ENCODE results near the gene RPS5. TPM values are rescaled to one million over a fixed set of nuclear protein-coding genes. Genes with fewer than 3 reads are reported as not detected.

Gene RPS5
- total RNA-seq, 1 experiment from 2014 or later: 1,982 TPM

- peaks cover 0 to 9% of the 10 kb centered on the region in 2 experiments; a peak in 2 of 4 replicates for H3K4me1 ChIP-seq (ENCODE audit: control insufficient read depth in 1 of 2, insufficient read depth in 2 of 2, low read length in 2 of 2)
- no TSS peak for BruUV-seq (replicated peaks)
- H3K27me3 ChIP-seq (ENCODE audit: insufficient read depth, low read length): no peaks in the 10 kb centered on the region
- H3K27ac ChIP-seq (ENCODE audit: low read depth, low read length): no peak overlapping the region
- DNase-seq (ENCODE audit: low read depth, low spot score) (no peak), ATAC-seq (no peak)
- intact Hi-C loops (cut with micrococcal nuclease): no loop called here
- no peaks in the 10 kb centered on the region for H3K79me2 ChIP-seq (ENCODE audit: insufficient read depth, low read length)
- ChIA-PET POLR2A (no interaction called here), RAD21 (ENCODE audit: low non-redundant PET in 1 of 2, low total read pairs in 2 of 2, uncharacterized antibody in 2 of 2, unreplicated experiment in 2 of 2) (no interaction called here), CTCF (no interaction called here)
- H3K4me3 ChIP-seq (replicated peaks in 1 of 2; ENCODE audit: low read depth in 1 of 2, low read length in 2 of 2): no peak overlapping the region
- H2AFZ ChIP-seq (ENCODE audit: low read depth, low read length, poor library complexity, severe bottlenecking): no peak overlapping the region
- no peaks in the 10 kb centered on the region for H4K20me1 ChIP-seq (ENCODE audit: insufficient read depth)
- TF ChIP-seq SP1 (IDR thresholded peaks at IDR 0.05; ENCODE audit: low read depth) (no peak), YY1 (IDR thresholded peaks at IDR 0.05; ENCODE audit: extremely low read depth, insufficient replicate concordance, low read depth, low read length) (no peak), ZFX (IDR thresholded peaks at IDR 0.05) (no peak), TCF7L2 (IDR thresholded peaks at IDR 0.05; ENCODE audit: borderline replicate concordance, extremely low read depth, insufficient read depth, insufficient read length) (no peak), FOSL1 (IDR thresholded peaks at IDR 0.05; ENCODE audit: low read depth) (no peak), ELF1 (IDR thresholded peaks at IDR 0.05; ENCODE audit: borderline replicate concordance, low read depth) (no peak), ATF3 (IDR thresholded peaks at IDR 0.05) (no peak), CBX3 (IDR thresholded peaks at IDR 0.05; ENCODE audit: low read depth) (no peak), MAX (IDR thresholded peaks at IDR 0.05) (no peak), POLR2A (IDR thresholded peaks at IDR 0.05; ENCODE audit: borderline replicate concordance, extremely low read depth, insufficient read depth, insufficient read length) (no peak), CTCF (IDR thresholded peaks at IDR 0.05 in 2 of 3, conservative IDR thresholded peaks at IDR 0.05 in 1 of 3; ENCODE audit: borderline replicate concordance in 1 of 3, insufficient read depth in 1 of 3, low read depth in 2 of 3, low read length in 2 of 3) (no peak), SRF (IDR thresholded peaks at IDR 0.05; ENCODE audit: low read depth) (no peak), JUND (IDR thresholded peaks at IDR 0.05) (no peak), REST (IDR thresholded peaks at IDR 0.05; ENCODE audit: low read depth) (no peak), EZH2 (IDR thresholded peaks at IDR 0.05) (no peak), POLR2AphosphoS5 (IDR thresholded peaks at IDR 0.05; ENCODE audit: low read depth, low read length) (no peak)
- H3K9ac ChIP-seq (ENCODE audit: low read length): no peak overlapping the region
- H3K4me2 ChIP-seq (ENCODE audit: low read length): no peak overlapping the region
- H3K9me3 ChIP-seq (ENCODE audit: control insufficient read depth in 1 of 2, insufficient read depth in 1 of 2, low read depth in 1 of 2, low read length in 2 of 2): no peaks in the 10 kb centered on the region
- H3K36me3 ChIP-seq (ENCODE audit: control insufficient read depth in 1 of 2, insufficient read depth in 2 of 2, low read length in 2 of 2): no peaks in the 10 kb centered on the region
- H3K9me2 ChIP-seq (ENCODE audit: insufficient read depth): no peaks in the 10 kb centered on the region
These were observed 19.2 kb upstream of the RPS5 start for GRCh38 chr19:58367698-58368454.
